H1 (cell line): ENCODE data around the gene RNF224. TPM values are rescaled to one million over a fixed set of nuclear protein-coding genes. Genes with fewer than 3 reads are reported as not detected.

ENCODE experiments used
- CTCF ChIA-PET: fragments of 300-600 bp; sonication (Branson Sonifier 250); formaldehyde crosslinking; loops from one replicate; lab custom pipeline; 2021; ENCODE audit not compliant: partially characterized antibody; lab: Charles Lee
- POLR2A ChIA-PET: fragments of 300-600 bp; sonication (Branson Sonifier 250); formaldehyde crosslinking; loops from one replicate; lab custom pipeline; 2021; ENCODE audit warnings: inconsistent platforms; ENCODE audit not compliant: partially characterized antibody; lab: Charles Lee
- DNase-seq, 2 experiments: peaks; one replicate each; pipeline versions ENCODE4 v3.0.0 to v3.0.0-alpha.2; 2010 to 2022; ENCODE audit warnings: low spot score in 2 of 2, low read depth in 1 of 2, mixed read lengths in 1 of 2
- FAIRE-seq: peaks from 2 replicates; lab custom pipeline; 2011; peaks lifted over from hg19 to GRCh38; lab: Jason Lieb, UNC
- H2AFZ ChIP-seq: 2 replicates; pipeline ENCODE4 v1.8.1; 2012; ENCODE audit warnings: low read length, inconsistent platforms
- H2AK5ac ChIP-seq: 2 replicates; pipeline ENCODE4 v1.6.1; 2013; ENCODE audit warnings: low read depth, low read length
- H2BK120ac ChIP-seq: replicated peaks from 2 replicates; pipeline ENCODE3; 2013; ENCODE audit warnings: low read depth, low read length, inconsistent platforms
- H2BK12ac ChIP-seq: 2 replicates; pipeline ENCODE4 v1.6.1; 2013; ENCODE audit warnings: low read depth, low read length
- H2BK15ac ChIP-seq: 2 replicates; pipeline ENCODE4 v1.6.1; 2013; ENCODE audit warnings: low read length
- H2BK20ac ChIP-seq: 2 replicates; pipeline ENCODE4 v1.6.1; 2013; ENCODE audit warnings: low read length
- H2BK5ac ChIP-seq: 2 replicates; pipeline ENCODE4 v1.6.1; 2013; ENCODE audit warnings: low read depth, low read length
- H3K14ac ChIP-seq: 2 replicates; pipeline ENCODE4 v1.6.1; 2013; ENCODE audit warnings: inconsistent platforms; ENCODE audit not compliant: insufficient read length
- H3K18ac ChIP-seq: 2 replicates; pipeline ENCODE4 v1.6.1; 2013; ENCODE audit warnings: low read length; ENCODE audit errors: extremely low read depth
- H3K23ac ChIP-seq: 2 replicates; pipeline ENCODE4 v1.6.1; 2013; ENCODE audit warnings: inconsistent platforms; ENCODE audit not compliant: insufficient read length
- H3K23me2 ChIP-seq: 2 replicates; pipeline ENCODE4 v1.6.1; 2013; ENCODE audit warnings: low read depth, low read length
- H3K27ac ChIP-seq: 2 replicates; pipeline ENCODE4 v1.6.1; 2011; ENCODE audit warnings: low read depth, low read length, inconsistent platforms
- H3K27me3 ChIP-seq, 4 experiments: replicated peaks in 1 of 4; 1 replicate in 1 of 4; 2 replicates in 3 of 4; pipeline versions ENCODE4 v1.6.1 to v1.8.1; 2011 to 2013; ENCODE audit warnings: low read length in 3 of 4, mild to moderate bottlenecking in 3 of 4, inconsistent platforms in 2 of 4, mixed read lengths in 2 of 4, moderate library complexity in 1 of 4; ENCODE audit not compliant: control insufficient read depth in 3 of 4, insufficient read depth in 3 of 4; ENCODE audit errors: extremely low read depth in 1 of 4
- H3K36me3 ChIP-seq, 4 experiments: 2 replicates each; pipeline versions ENCODE4 v1.6.1 to v1.8.1; 2011 to 2013; ENCODE audit warnings: mild to moderate bottlenecking in 4 of 4, low read length in 3 of 4, moderate library complexity in 2 of 4, control low read depth in 1 of 4, inconsistent platforms in 1 of 4; ENCODE audit not compliant: insufficient read depth in 4 of 4, control insufficient read depth in 2 of 4
- H3K4ac ChIP-seq: replicated peaks from 2 replicates; pipeline ENCODE3; 2013; ENCODE audit warnings: low read length, low read depth, mixed read lengths, inconsistent platforms; ENCODE audit not compliant: insufficient read length
- H3K4me1 ChIP-seq, 4 experiments: replicated peaks in 1 of 4; 1 replicate in 1 of 4; 2 replicates in 3 of 4; pipeline versions ENCODE4 v1.6.1 to v1.8.1; 2011 to 2013; ENCODE audit warnings: low read length in 3 of 4, inconsistent platforms in 2 of 4, mixed read lengths in 1 of 4; ENCODE audit not compliant: insufficient read depth in 4 of 4, control insufficient read depth in 3 of 4
- H3K4me2 ChIP-seq, 2 experiments: 2 replicates each; pipeline versions ENCODE4 v1.6.1 to v1.8.1; 2011 to 2013; ENCODE audit warnings: low read depth in 2 of 2, low read length in 2 of 2, control low read depth in 1 of 2, inconsistent platforms in 1 of 2, mild to moderate bottlenecking in 1 of 2; ENCODE audit not compliant: insufficient read depth in 1 of 2
- H3K4me3 ChIP-seq, 4 experiments: fragments of 200-600, 300-600 bp in 1 of 4; sonication (generic), shearing (Covaris generic), sonication (Bioruptor Twin) in 1 of 4; 2 replicates each; pipeline versions ENCODE4 v1.5.1 to v1.8.1; 2011 to 2016; ENCODE audit warnings: low read length in 4 of 4, low read depth in 3 of 4, control low read depth in 2 of 4, inconsistent platforms in 2 of 4, mild to moderate bottlenecking in 2 of 4, mixed read lengths in 1 of 4, moderate library complexity in 1 of 4; ENCODE audit not compliant: insufficient read depth in 2 of 4; ENCODE audit errors: extremely low read depth in 1 of 4
- H3K56ac ChIP-seq: replicated peaks from 2 replicates; pipeline ENCODE3; 2013; ENCODE audit warnings: low read depth, mild to moderate bottlenecking, mixed read lengths, low read length, inconsistent platforms; ENCODE audit not compliant: insufficient read length
- H3K79me1 ChIP-seq: 2 replicates; pipeline ENCODE4 v1.6.1; 2013; ENCODE audit warnings: low read depth, low read length, control low read depth
- H3K79me2 ChIP-seq, 2 experiments: 2 replicates each; pipeline versions ENCODE4 v1.6.1 to v1.8.1; 2012 to 2013; ENCODE audit warnings: low read length in 2 of 2, mild to moderate bottlenecking in 2 of 2, inconsistent platforms in 1 of 2; ENCODE audit not compliant: insufficient read depth in 2 of 2, control insufficient read depth in 1 of 2
- H3K9ac ChIP-seq, 4 experiments: replicated peaks in 1 of 4; 1 replicate in 1 of 4; 2 replicates in 3 of 4; pipeline versions ENCODE4 v1.6.1 to v1.8.1; 2011 to 2013; ENCODE audit warnings: low read depth in 3 of 4, low read length in 3 of 4, control low read depth in 2 of 4, mild to moderate bottlenecking in 2 of 4, moderate library complexity in 2 of 4, inconsistent platforms in 1 of 4; ENCODE audit errors: extremely low read depth in 1 of 4
- H3K9me3 ChIP-seq, 2 experiments: 2 replicates each; pipeline versions ENCODE4 v1.6.1 to v1.8.1; 2012 to 2013; ENCODE audit warnings: mild to moderate bottlenecking in 2 of 2, moderate library complexity in 2 of 2, control low read depth in 1 of 2, inconsistent platforms in 1 of 2, low read depth in 1 of 2, low read length in 1 of 2, mixed read lengths in 1 of 2; ENCODE audit not compliant: insufficient read depth in 2 of 2
- H4K20me1 ChIP-seq, 2 experiments: replicated peaks in 1 of 2; 2 replicates each; pipeline versions ENCODE3 to v1.8.1; 2011 to 2013; ENCODE audit warnings: inconsistent platforms in 2 of 2, low read length in 2 of 2, mild to moderate bottlenecking in 1 of 2; ENCODE audit not compliant: insufficient read depth in 2 of 2, control insufficient read depth in 1 of 2
- H4K5ac ChIP-seq: 2 replicates; pipeline ENCODE4 v1.6.1; 2013; ENCODE audit warnings: low read length, low read depth, mixed read lengths, inconsistent platforms; ENCODE audit not compliant: insufficient read length
- H4K8ac ChIP-seq: 2 replicates; pipeline ENCODE4 v1.8.0; 2013; ENCODE audit warnings: mild to moderate bottlenecking, moderate library complexity, low read length, inconsistent platforms; ENCODE audit not compliant: insufficient read depth; ENCODE audit errors: extremely low read depth
- H4K91ac ChIP-seq: replicated peaks from 2 replicates; pipeline ENCODE3; 2013; ENCODE audit warnings: low read length, mixed read lengths, inconsistent platforms; ENCODE audit not compliant: insufficient read length
- POLR2AphosphoS5 ChIP-seq: IDR thresholded peaks from 2 replicates; pipeline ENCODE4 v1.6.1; 2011; ENCODE audit warnings: low read depth, low read length
- RXRA ChIP-seq: IDR thresholded peaks from 2 replicates; pipeline ENCODE4 v1.6.1; 2011; ENCODE audit warnings: low read depth, mild to moderate bottlenecking, low read length, moderate library complexity; ENCODE audit not compliant: insufficient read depth
- WGBS, 2 experiments: shearing (Covaris generic) in 1 of 2; methylation state at CpG; one replicate each; pipeline versions ENCODE4 v1.1.6 to v1.1.7; 2013 to 2015; ENCODE audit warnings: low lambda C conversion rate in 2 of 2, mixed read lengths in 2 of 2, inconsistent platforms in 1 of 2, low coverage in 1 of 2, missing lambda C conversion rate in 1 of 2; ENCODE audit not compliant: insufficient replicate concordance in 2 of 2, insufficient coverage in 1 of 2, insufficient read length in 1 of 2; ENCODE audit errors: extremely low coverage in 1 of 2, missing lambda C conversion rate in 1 of 2; 5-methylcytosine and 5-hydroxymethylcytosine counted together
- polyA plus RNA-seq, 7 experiments: library from polyadenylated mRNA; depleted of rRNA in 3 of 7; stranded (reverse) in 5 of 7; unstranded in 2 of 7; fragments of >200 nt in 5 of 7; fragments of 200-250 nt in 2 of 7; gene quantifications; 1 replicate in 5 of 7; 2 replicates in 1 of 7; 4 replicates in 1 of 7; pipeline versions ENCODE4 v1.2.1 to v1.2.3, GENCODE V29; 2011 to 2013; ENCODE audit warnings: missing spikeins in 2 of 7, mixed read lengths in 2 of 7
- total RNA-seq: library from RNA; stranded (reverse); fragmentation: NEBNext Ultra II Directional; extraction: Animal tissue kit (Norgen Biotek cat#: 25700); gene quantifications from 2 replicates; pipeline ENCODE4 v1.2.1, GENCODE V29; 2021

The RNF224 gene
- total and polyA plus RNA-seq, 2 of the 8 experiments (the other 6 are each of a cell fraction or from before 2014, with no cell fraction given): 0.24 TPM; not detected in 1

DNA sequence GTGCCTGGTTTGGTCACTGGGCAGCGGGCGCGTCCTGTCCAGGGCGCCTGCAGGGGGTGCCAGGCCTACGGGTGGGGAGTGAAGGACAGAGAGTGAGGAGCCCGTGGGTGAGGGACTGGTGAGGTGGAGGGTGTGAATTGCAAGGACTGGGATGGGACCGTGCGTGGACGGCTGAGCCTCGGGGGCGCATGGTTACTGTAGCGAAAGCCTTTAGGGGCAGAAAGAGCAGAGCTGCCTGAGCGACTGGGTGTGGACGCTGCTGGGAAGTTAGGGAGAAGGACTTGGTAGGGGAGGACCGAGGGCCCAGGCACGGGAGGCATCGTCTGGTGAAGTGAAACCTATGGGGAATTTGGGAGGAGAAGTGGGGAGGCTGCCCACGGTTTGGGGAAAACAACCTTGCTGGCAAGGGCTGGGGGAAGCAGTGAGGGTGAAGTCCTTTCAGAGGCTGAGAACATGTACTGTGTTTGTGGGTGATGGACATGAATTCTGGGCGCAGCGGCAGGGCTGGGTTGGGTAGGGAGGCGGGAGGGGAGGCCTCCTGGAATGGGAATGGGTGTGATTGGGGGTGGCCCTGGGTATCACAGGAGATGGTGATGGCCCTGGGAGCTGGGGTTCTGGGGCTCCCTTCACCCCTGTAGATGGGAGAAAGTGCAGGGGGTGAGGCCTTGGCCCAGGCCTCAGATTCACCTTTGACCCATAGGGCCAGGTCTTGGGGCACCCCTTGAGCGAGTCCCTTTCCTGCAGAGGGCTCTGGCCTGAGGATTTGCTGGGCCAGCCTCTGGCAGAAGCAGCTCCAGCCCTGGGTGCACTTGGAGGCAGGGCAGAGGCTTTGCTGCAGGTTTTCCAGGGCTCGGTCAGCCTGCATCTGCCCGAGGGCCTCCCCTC, 48.5 kb downstream of the RNF224 start:
- ChIA-PET CTCF (interaction anchor here (0.7 to 2.7 kb wide), 8 partner anchors 11 to 374 kb away, joined by 3 to 10 read pairs (median 4); partner anchors contain the start of genes NELFB and NRARP), POLR2A (interaction anchor here (1.4 to 47.8 kb wide), 6 partner anchors 11 to 178 kb away, joined by 3 to 1462 read pairs (median 8); partner anchors contain the start of genes CYSRT1, NDOR1, NELFB and RNF208)
- DNase-seq: peak in 1 of 2 experiments; percentile 59

More for the DNA sequence above, 48.5 kb downstream of the RNF224 start:
- H2BK120ac ChIP-seq: no peak overlapping the region
- 88% methylated on average over 24 of the region's 24 CpGs; no CpG with 5 or more reads in 1 of the 2 experiments for WGBS, 2 experiments
- H2AK5ac ChIP-seq: 0 out of 2 replicates have a peak overlapping the region, but pooled peaks have one; percentile 44
- peak overlapping the region; percentile 52 for H4K91ac ChIP-seq
- no peak for FAIRE-seq
- peak overlapping the region; percentile 58 to 80; a peak in 2 of 4 replicates for H3K4me2 ChIP-seq
- H3K4ac ChIP-seq: no peak overlapping the region
- no peaks in the 10 kb centered on the region; a peak in 1 of 4 replicates for H3K9me3 ChIP-seq
- TF ChIP-seq RXRA: no peak
- 0 out of 2 replicates have a peak, but pooled peaks have one; percentile 13 for TF ChIP-seq POLR2AphosphoS5
- H3K23ac ChIP-seq: no peak overlapping the region
- peak overlapping the region; percentile 25 for H3K56ac ChIP-seq
- H3K27me3 ChIP-seq: peaks cover 0 to 27% (median 14%) of the 10 kb centered on the region in 4 experiments; a peak in 5 of 7 replicates
- 0 out of 2 replicates have a peak overlapping the region, but pooled peaks have one; percentile 39 for H2BK12ac ChIP-seq
- H3K79me2 ChIP-seq: no peaks in the 10 kb centered on the region
- peaks cover 0 to 28% (median 17%) of the 10 kb centered on the region in 4 experiments; a peak in 6 of 7 replicates for H3K4me1 ChIP-seq
- H4K8ac ChIP-seq: peak overlapping the region; percentile 94; the same call in 1 of the 2 replicates
- no peak overlapping the region for H4K5ac ChIP-seq
- no peak overlapping the region for H3K4me3 ChIP-seq
- no peak overlapping the region for H3K27ac ChIP-seq
- peak overlapping the region; percentile 60; the same call in 1 of the 2 replicates for H3K18ac ChIP-seq
- H2BK15ac ChIP-seq: no peak overlapping the region; the same call in 1 of the 2 replicates
- H3K36me3 ChIP-seq: peaks cover 0 to 22% (median 4%) of the 10 kb centered on the region in 4 experiments; a peak in 4 of 8 replicates
- H2AFZ ChIP-seq: no peak overlapping the region
- peaks cover 6% of the 10 kb centered on the region; the same call in 1 of the 2 replicates for H3K23me2 ChIP-seq
- H4K20me1 ChIP-seq: peaks cover 4 to 15% of the 10 kb centered on the region in 2 experiments
- no peaks in the 10 kb centered on the region for H3K79me1 ChIP-seq
- H2BK20ac ChIP-seq: peak overlapping the region; percentile 48; the same call in 1 of the 2 replicates
- H3K9ac ChIP-seq: no peak overlapping the region
- peak overlapping the region; percentile 91; the same call in 1 of the 2 replicates for H2BK5ac ChIP-seq
- H3K14ac ChIP-seq: no peak overlapping the region
